ENCODE data around the gene ASB3.

GRCh38 chr2:53744395-53745065 is 42.2 kb downstream of the ASB3 start:
- TF ChIP-seq CTCF (IDR thresholded peaks at IDR 0.05), result no peak
- TF ChIP-seq POLR2A (IDR thresholded peaks at IDR 0.05), result no peak

All from adrenal gland (tissue), 5 donors.